ENCODE measurements around the gene GNS. TPM values are rescaled to one million over a fixed set of nuclear protein-coding genes. Genes with fewer than 3 reads are reported as not detected.

The GNS gene
- total RNA-seq (ENCODE audit: unreplicated experiment) = 80.2 TPM
- long read RNA-seq, full-length matches to known transcripts = 18 of 27 reads
- long read RNA-seq, partial matches to known transcripts = 1 of 27 reads
- long read RNA-seq, other reads (novel, unspliced or antisense) = 8 of 27 reads

DNA sequence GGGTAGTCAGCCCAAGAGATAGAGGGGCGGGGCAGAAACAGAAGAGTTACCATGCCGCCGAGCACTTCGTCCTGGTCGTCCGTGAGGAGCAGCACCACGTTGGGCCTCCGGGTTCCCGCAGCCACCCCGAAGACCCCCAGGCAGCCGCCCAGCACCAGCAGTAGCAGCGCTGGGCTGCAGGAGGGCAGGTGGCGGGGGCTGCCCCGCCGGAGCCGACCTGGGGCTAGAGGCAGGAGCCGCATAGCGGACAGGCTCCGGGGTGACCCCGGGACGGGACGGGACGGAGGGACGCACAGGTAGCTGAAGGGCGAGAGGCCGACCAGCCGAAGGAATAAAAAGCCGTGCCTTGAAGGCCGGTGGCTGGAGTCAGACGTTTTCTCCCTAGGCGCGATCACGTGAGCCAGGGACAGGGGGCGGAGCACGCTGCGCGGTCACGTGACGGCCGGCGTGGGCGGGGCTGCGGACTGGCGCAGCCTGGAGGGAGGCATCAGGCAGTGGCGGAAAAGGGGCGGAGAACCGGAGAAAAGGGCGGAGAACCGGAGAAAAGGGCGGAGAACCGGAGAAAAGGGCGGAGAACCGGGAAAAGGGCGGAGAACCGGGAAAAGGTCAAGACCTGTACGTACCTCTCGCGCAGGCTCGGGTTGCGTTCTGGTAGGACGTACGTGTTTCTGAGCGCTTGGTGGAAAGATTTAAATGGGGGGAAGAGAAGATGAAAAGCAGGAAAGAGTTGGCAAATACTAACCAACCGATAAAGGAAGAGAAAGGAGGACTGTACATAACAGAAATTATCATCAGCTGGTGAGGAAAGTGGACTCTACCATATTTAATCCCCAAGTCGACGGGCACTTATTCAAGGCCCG, at the start of gene GNS:
Gene GNS (minus strand): TSS at position 372 of the 860 bp plus-strand sequence. CDS start 130 bp downstream, at position 242.
- no peaks in the 10 kb centered on the region for H3K27me3 Mint-ChIP-seq (ENCODE audit: unreplicated experiment)
- H3K4me1 Mint-ChIP-seq (ENCODE audit: unreplicated experiment) = peaks cover 18% of the 10 kb centered on the region
- peak; percentile 98 for DNase-seq (ENCODE audit: low spot score)
- H3K9me3 Mint-ChIP-seq (ENCODE audit: unreplicated experiment) = no peaks in the 10 kb centered on the region
- H3K36me3 Mint-ChIP-seq (ENCODE audit: low read depth, unreplicated experiment) = peaks cover 10% of the 10 kb centered on the region
- H3K4me3 Mint-ChIP-seq (ENCODE audit: unreplicated experiment) = peak within 1 kb of the TSS; percentile 97
- TF ChIP-seq, protein P1, sequence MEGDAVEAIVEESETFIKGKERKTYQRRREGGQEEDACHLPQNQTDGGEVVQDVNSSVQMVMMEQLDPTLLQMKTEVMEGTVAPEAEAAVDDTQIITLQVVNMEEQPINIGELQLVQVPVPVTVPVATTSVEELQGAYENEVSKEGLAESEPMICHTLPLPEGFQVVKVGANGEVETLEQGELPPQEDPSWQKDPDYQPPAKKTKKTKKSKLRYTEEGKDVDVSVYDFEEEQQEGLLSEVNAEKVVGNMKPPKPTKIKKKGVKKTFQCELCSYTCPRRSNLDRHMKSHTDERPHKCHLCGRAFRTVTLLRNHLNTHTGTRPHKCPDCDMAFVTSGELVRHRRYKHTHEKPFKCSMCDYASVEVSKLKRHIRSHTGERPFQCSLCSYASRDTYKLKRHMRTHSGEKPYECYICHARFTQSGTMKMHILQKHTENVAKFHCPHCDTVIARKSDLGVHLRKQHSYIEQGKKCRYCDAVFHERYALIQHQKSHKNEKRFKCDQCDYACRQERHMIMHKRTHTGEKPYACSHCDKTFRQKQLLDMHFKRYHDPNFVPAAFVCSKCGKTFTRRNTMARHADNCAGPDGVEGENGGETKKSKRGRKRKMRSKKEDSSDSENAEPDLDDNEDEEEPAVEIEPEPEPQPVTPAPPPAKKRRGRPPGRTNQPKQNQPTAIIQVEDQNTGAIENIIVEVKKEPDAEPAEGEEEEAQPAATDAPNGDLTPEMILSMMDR (IDR thresholded peaks at IDR 0.05; ENCODE audit: unreplicated experiment) = no peak
- H3K27ac Mint-ChIP-seq (ENCODE audit: unreplicated experiment) = peak within 1 kb of the TSS; percentile 96

DNA sequence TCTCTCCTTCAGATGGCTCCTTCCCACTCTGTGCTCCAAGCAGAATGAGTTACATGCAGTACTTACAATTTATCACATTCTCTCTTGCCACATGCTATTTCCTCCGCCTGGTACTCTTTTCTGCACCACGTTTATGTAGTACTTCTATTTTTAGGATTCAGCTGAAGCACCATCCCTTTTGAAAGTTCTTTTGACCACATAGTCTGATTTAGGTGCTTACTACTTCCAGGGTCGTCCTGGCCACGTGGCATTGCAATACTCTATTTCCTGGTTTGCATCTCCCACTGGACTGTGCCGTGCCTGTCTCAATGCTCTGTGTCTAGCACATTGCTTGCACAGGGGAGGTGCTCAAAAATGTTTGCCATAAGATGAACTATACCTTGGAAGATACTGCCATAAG, 48.9 kb upstream of the GNS start:
- Mint-ChIP-seq H3K36me3 (ENCODE audit: low read depth, unreplicated experiment) (no peaks in the 10 kb centered on the region), H3K4me1 (ENCODE audit: unreplicated experiment) (no peaks in the 10 kb centered on the region), H3K9me3 (ENCODE audit: unreplicated experiment) (no peaks in the 10 kb centered on the region), H3K27me3 (ENCODE audit: unreplicated experiment) (no peaks in the 10 kb centered on the region), H3K4me3 (ENCODE audit: unreplicated experiment) (no peak overlapping the region), H3K27ac (ENCODE audit: unreplicated experiment) (no peak overlapping the region)
- TF ChIP-seq, protein P1 (IDR thresholded peaks at IDR 0.05; ENCODE audit: unreplicated experiment) = no peak
- no peak for DNase-seq (ENCODE audit: low spot score)

DNA sequence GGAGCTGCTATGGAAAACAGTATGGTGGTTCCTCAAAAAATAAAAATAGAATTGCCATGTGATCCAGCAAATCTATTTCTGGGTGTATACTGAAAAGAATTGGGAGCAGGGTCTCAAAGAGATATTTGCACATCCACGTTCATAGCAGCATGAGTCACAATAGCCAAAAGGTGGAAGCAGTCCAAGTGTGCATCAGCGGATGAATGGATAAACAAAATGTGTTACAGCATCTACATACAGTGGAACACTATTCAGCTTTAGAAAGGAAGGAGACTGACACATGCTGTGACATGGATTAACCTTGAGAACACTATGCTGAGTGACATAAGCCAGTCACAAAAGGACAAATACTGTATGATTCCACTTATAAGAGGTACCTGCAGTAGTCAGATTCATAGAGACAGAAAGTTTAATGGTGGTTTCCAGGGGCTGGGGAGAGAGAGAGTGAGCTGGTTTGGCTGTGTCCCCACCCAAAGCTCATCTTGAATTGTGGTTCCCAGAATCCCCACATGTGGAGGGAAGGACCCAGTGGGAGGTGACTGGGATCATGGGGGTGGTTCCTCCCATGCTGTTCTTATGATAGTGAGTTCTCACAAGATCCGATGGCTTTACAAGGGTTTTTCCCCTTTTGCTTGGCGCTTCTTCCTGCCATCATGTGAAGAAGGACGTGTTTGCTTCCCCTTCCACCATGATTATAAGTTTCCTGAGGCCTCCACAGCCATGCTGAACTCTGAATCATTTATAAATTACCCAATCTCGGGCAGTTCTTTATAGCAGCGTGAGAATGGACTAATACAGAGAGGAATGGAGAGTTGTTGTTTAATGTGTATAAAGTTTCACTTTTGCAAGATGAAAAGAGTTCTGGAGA, 47.6 kb upstream of the GNS start:
- no peaks in the 10 kb centered on the region for H3K36me3 Mint-ChIP-seq (ENCODE audit: low read depth, unreplicated experiment)
- DNase-seq (ENCODE audit: low spot score) = no peak
- H3K4me1 Mint-ChIP-seq (ENCODE audit: unreplicated experiment) = no peaks in the 10 kb centered on the region
- no peaks in the 10 kb centered on the region for H3K9me3 Mint-ChIP-seq (ENCODE audit: unreplicated experiment)
- no peak overlapping the region for H3K27ac Mint-ChIP-seq (ENCODE audit: unreplicated experiment)
- TF ChIP-seq, protein P1 (IDR thresholded peaks at IDR 0.05; ENCODE audit: unreplicated experiment) = no peak
- H3K27me3 Mint-ChIP-seq (ENCODE audit: unreplicated experiment) = no peaks in the 10 kb centered on the region
- no peak overlapping the region for H3K4me3 Mint-ChIP-seq (ENCODE audit: unreplicated experiment)

DNA sequence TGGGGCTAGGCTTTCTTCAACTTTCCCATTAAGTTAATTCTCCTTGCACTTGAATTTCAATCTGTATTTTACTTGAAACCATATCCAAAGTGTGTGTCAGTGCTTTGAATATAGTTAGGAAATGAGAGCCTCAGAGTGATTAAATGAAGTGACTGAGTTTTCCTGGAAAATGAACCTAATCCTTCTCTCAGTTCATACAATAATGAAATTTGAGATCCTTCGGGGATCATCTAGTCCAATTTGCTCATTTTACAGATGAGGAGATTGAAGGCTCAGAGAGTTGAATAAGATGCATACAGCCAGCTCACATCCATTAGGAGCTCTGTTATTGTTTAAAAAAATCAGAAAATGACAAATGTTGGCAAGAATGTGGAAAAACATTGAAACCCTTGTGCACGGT, 47.0 kb upstream of the GNS start:
- H3K36me3 Mint-ChIP-seq (ENCODE audit: low read depth, unreplicated experiment) = no peaks in the 10 kb centered on the region
- H3K27ac Mint-ChIP-seq (ENCODE audit: unreplicated experiment) = no peak overlapping the region
- H3K9me3 Mint-ChIP-seq (ENCODE audit: unreplicated experiment) = no peaks in the 10 kb centered on the region

More for the DNA sequence above, 47.0 kb upstream of the GNS start:
- TF ChIP-seq, protein P1 (IDR thresholded peaks at IDR 0.05; ENCODE audit: unreplicated experiment) = no peak
- Mint-ChIP-seq H3K4me1 (ENCODE audit: unreplicated experiment) (peaks cover under 1% of the 10 kb centered on the region), H3K4me3 (ENCODE audit: unreplicated experiment) (no peak overlapping the region), H3K27me3 (ENCODE audit: unreplicated experiment) (no peaks in the 10 kb centered on the region)
- no peak for DNase-seq (ENCODE audit: low spot score)
